Stomach (tissue), 4 donors: ENCODE measurements around the gene RAD9A.

Source experiments
- CTCF ChIP-seq, 7 experiments: fragments of 450-650 bp in 4 of 7; fragments of 200-600 bp in 3 of 7; sonication (generic) in 3 of 7; IDR thresholded peaks; one replicate each; pipeline ENCODE4 v1.5.1; 2016 to 2019; ENCODE audit warnings: antibody characterized with exemption in 7 of 7, control low read depth in 2 of 7, mild to moderate bottlenecking in 1 of 7
- EP300 ChIP-seq: sonication (generic); formaldehyde crosslinking; IDR thresholded peaks from one replicate; pipeline ENCODE4 v1.6.1; 2017; ENCODE audit warnings: antibody characterized with exemption
- POLR2A ChIP-seq, 4 donors: fragments of 450-650 bp; IDR thresholded peaks; one replicate each; pipeline ENCODE4 v1.6.1; 2016; ENCODE audit warnings: antibody characterized with exemption in 4 of 4, control low read depth in 2 of 4, mild to moderate bottlenecking in 1 of 4, moderate library complexity in 1 of 4
- POLR2AphosphoS5 ChIP-seq, 3 donors: sonication (generic); formaldehyde crosslinking; IDR thresholded peaks; one replicate each; pipeline ENCODE4 v1.6.1; 2016; ENCODE audit warnings: antibody characterized with exemption in 3 of 3

DNA sequence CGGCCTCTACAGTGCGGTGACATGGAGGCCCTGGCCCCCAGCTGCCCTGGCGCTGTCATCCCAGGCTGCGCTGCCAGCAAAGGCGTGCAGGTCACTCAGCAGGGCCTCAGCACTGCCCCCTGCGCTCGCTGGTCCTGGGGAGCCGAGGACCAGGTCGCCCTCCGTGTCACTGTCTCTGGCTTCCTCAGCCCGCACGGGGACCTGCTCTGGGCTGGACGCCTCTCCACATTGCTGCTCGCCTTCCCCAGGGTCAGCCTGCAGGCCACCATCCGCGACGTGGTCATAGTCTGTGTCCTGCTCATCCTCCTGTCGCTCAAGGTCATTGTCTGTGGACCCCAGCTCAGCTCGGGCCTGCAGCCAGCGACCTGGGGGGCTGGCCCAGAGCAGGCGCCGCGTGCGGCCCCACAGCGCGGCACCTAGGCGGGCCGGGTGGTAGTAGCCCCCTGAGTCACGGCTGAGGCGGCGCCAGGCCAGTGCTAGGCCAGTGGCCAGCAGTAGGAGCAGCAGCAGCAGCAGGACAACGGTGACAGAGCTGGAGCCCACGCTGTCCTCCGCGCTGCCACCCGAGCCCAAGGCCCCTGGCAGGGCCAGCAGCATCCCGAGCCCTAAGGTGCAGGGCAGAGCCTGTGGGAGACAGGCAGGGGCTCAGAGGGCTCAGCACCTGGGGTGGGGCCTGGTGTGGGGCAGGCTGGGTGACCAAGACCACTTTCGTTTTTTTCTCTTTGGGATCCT is 44.1 kb downstream of the RAD9A start:
- TF ChIP-seq CTCF (IDR thresholded peaks at IDR 0.05) (no peak), POLR2AphosphoS5 (IDR thresholded peaks at IDR 0.05) (no peak), EP300 (no peak), POLR2A (IDR thresholded peaks at IDR 0.05) (no peak)
